GM21528 (cell line): ENCODE data around the gene MBLAC2.

Source experiments
- ATAC-seq: cut with Tn5 transposase; IDR thresholded peaks from one replicate; pipeline ENCODE4 v1.9.1; 2021; ENCODE audit warnings: mild to moderate bottlenecking, moderate library complexity; ENCODE audit not compliant: unreplicated experiment, low FRiP score

The MBLAC2 gene

DNA sequence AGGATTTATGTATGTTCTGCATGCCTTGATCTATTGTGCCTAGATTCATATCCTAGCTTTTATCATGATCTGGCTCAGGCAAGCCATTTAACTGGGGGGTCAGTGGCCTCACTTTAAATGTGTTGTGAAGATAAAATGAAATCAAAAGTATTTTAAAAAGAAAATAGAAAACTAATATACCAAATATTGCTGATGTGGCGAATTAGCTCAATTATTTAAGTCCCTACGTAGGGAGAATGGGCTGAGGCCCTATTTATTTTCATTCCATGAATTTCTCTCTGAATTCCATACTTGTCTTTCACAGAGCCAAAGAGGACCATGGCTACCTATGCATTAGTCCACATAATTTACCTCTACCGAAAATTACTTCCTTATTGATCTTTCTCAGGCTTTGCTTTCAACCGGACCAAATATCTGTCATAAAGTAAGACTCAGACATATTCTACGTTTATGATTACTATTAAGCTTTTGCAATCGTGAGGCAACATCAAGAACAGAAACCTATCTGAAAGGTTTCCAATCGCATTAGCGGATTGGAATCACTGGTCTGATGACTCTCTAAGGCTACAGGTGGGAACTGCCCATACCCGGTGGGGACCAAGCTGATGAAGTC, 1.7 kb downstream of the MBLAC2 start:
- ATAC-seq: peak; percentile 3

DNA sequence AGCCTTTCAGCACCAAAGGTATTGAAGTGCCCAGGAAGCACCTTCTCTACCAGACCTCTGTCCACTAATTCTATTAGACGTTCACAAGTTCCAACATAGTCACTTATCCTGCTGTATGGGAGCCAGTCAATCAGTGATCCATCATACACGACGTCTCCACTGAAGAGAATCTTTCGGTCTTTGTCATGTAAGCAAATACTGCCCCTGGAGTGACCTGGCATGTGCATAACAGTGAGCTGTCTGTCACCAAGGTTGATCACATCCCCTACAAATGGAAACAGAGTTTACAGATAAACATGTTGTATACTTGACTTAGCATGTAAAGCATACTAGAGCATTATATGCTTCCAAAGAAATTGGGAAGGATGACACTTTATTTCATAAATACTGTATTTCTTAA, 13.3 kb downstream of the MBLAC2 start:
- no peak for ATAC-seq

DNA sequence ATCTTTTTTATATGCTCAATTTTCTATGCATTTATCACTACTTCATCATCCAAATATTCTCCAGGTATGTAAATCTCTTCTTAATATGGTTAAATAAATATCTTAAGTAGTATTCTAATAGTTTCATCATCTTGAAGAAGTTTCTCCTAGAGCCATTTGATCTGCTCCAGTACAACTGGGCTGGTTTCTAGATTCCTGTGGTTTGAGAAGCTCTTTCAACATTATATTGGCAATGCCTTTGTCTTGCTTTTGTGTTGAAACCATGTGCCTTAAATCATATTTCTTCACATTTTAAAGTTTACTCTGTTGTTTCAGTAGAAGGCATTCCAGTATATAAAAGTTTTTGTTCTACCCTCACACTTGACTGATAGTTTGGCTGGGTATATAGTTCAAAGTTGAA, 27.6 kb downstream of the MBLAC2 start:
- ATAC-seq: no peak

DNA sequence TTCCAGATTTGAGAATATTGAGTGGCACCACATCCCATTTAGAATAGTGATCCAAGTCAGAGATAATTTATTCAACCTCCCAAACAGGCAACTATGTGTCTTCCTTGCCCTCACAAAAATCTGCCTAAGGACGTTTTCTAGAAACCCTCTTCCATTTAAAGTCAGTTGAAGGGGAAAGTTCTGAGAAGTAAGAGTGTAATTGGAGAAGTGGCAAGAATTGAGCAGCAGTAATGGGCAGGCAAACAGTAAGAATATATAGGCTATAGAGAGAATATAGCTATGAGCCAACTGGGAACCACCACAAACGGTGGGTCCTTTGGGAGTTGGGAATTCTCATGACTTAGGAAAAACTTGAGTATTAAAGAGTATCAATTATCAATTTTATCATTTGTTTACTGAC, 33.9 kb downstream of the MBLAC2 start:
- no peak for ATAC-seq

DNA sequence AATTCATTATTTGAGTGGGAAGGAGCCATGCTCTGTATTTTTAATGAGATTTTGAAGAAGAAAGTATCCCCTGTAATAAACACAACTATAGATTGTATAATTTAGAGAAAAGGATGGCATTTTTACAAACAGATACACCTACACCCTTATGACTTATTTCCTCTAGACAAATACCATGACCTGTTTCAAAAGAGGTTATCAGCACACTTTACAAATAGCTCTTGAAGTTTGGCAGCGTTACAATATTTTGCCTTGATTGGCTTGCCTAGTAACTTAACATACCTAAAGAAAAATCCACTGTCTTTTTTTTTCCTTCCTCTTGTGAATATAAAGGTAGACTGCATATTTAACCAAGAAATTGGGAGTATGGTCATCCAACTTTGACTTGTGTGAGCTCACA, 36.5 kb downstream of the MBLAC2 start:
- no peak for ATAC-seq

DNA sequence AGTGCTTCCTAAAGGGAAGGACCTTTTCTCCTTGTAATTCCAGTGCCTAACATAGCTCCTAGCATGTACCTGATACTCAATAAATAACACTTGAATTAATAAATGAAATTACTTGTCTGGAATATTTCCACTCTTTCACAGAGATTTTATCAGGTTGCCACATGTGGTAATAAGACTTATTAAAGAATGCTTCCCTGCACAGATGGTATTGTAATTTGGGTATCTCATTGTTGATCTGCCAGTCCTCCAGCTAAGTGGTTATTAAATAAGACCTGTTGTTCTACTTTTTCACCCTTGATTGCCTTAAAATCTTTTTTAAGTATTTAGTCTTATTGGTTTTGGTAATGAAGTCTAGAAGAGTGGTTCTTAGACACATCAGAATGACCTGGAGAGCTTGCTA, 36.9 kb downstream of the MBLAC2 start:
- no peak for ATAC-seq

DNA sequence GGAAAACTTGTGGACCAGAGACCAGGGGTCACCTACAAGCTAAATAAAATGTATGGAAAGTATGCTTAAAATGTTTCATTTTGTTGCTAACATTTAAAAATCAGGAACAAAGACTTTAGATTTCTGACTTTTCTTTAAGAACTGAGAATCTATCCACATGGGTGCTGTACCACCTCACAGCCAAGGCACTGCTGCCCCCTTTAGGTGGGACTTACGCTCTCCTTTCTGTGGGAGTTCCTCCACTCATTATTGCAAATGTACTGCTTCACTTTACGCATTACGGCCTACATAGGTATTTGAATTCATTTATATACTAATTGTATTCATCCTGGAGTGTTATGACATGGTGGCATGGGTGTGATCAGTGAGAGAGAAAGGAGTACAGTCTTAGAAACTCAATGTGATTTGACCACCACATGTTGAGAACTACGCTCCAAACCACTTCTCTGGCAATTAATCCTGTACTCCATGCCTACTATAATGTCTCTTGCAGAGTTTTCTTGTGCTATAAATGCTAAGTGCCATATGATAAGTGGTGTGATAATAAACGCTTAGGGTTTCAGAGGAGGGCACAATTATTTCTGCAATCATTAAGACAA, 40.4 kb downstream of the MBLAC2 start:
- no peak for ATAC-seq

DNA sequence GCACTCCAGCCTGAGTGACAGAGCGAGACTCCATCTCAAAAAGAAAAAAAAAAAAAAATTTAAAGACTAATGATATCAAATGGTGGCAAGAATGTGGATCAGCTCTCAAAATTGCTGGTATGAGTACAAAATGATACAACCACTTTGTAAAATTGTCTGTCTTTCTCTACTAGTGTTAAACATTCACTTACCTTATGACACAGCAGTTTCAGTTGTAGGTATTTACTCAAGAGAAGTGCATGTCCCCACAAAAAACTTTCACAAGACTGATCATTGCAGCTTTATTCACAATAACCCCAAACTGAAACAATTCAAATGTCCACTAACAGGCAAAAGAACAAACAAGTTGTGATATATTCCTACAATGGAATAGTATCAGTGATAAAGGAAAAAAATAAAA, 50.3 kb downstream of the MBLAC2 start:
- peak; percentile 63 for ATAC-seq

DNA sequence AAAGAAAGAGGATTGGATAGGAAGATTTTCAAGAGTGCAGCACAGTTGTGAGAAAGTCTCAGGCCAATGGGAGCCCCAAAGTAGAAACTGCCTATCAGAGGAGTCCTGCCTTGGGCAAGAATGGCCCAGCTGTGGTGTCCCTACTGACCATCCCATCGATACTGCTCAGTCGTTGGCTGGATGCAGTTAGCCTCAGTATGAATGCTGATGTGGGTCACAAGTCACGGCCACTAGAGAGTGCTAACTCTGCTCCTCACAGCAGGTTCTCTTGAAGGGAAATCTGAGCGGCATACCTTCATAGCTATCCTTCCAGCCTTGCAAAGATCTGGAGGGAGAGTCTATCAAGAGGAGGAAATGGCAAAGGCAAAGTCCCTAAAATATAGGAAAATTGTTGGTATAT, 53.4 kb downstream of the MBLAC2 start:
- no peak for ATAC-seq

DNA sequence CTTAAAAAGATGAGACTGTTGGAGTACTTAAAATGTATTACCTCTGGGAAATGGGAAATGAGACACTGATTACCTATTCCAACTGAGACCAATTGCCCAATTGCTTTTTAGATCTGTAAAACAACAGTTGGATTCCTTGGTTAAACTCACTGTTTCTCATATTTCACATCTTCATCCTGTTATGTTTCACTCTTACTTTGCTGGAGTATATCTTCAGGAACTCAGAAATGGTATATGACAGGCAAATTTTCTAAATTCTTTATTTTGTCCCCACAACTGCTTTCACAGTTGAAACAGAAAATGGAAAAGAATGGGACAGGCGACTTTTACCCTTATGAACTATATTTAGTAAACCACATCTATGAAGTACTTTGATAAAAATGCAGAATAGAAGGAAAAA, 56.4 kb downstream of the MBLAC2 start:
- ATAC-seq: no peak

DNA sequence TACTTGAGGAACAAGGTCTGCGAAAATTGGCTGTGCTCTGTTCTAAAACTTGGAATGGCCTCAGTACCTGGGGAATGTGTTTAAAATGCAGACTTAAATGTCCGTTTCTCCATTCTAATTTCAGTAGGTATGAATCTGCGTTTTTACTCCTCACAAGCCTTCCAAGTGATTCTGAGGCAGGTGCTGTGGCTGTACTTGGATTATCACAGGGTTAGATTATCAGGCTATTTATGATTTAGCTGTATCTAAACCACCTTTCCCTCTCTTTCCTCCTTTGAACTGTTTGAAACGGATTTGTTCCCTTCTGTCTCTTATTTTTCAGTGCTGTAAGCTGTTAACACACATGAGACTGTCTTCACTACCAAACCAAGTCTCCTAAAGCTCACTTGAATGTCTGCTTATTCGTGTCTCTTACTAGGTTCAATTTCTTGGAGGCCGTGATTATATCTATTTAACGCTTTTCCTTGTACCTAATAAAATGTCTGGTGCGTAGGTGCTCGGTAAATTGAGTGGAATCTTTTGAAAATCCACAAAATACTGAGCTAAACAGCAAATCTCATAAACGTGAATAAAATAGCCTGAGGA, 64.3 kb downstream of the MBLAC2 start:
- no peak for ATAC-seq

DNA sequence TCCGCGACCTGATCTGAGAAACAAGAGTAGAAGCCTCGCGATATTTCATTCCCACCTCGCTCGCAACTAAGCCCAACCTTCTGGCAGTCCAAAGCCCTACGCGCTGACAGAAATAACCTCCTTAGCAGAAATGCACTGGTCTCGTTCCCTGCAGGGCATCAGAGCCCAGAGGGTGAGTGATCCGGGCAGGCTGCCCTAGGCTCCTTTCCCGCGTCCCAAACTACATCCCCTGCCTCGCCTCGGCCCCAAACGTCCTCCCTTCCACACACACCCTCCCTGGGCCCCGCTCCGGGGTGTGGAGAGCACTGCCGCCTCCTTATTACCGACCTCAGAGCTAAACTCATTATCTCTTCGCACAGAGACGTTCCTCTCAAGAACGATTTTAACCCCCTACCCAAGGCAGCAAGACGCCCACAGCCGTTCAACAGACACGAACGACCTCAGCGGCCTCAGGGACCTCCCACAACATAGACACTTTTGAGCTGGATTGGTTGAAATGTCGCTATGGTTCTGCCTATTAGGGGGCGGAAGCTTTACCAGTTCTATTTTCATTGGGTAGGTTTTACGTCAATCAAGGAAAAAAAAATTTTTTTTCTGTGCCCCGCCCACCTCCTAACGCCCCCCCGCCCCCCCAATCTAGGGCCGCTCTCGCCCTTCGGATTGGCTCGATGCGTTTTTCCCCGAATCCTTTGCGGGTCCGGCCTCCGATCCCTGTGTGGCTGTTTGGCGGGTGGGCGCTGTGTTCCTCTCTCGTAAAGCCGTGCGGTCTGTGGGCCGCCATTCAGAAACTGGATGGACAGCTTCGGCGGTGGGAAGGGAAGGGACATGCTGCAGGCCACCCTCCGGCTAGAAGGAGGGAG, 65.0 kb downstream of the MBLAC2 start, which contains the start of gene CETN3:
TSS of gene CETN3 (minus strand) at position 439 of the 860 bp plus-strand sequence. CDS start at position 344, 95 bp downstream.
- peak; percentile 98 for ATAC-seq

DNA sequence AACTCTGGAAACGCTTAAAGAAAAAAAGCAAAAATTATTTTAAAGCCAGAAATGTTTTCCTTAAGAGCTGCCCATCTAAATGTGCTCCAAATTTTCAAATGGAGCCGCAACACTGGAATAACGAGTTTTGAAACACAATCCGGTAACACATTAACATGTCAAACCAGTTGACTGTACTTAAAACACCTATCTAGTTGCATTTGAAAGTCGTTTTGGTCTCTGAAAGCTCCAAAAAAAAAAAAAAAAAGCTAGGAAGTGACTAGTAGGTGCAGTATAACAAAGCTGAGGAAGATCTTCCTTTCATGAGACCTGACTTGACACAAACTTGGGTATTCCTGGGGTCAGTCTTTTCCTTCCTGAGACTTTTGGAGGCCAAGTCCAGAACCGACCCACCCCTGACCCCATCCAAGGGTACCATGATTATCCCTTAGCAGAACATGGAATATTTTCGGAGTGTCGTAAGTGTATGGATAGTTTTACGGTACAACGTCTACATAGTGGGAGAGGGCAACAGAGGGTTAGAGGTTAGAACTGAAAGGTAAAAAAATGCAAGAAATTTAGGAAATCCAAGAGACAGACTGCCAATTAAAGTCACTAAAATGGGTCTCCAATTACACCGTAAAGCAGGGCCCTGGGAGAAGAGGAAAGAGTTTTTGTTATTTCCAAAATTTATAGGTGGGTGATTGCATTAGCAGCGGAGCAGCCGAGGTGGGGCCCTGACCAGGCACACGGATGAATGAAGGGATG, 65.8 kb downstream of the MBLAC2 start:
- peak; percentile 2 for ATAC-seq
